Measurements from ENCODE around the gene ZNF664. TPM values are rescaled to one million over a fixed set of nuclear protein-coding genes. Genes with fewer than 3 reads are reported as not detected.

Gene ZNF664
- total and polyA plus RNA-seq, 2 of the 13 experiments (the other 11 are each of a cell fraction or from before 2014, with no cell fraction given): 43.9 to 56.5 TPM

GRCh38 chr12:124004233-124004875 is 31.3 kb downstream of the ZNF664 start (continued):
- TF ChIP-seq ZFP37 (CRISPR knock-in tag; IDR thresholded peaks at IDR 0.05; ENCODE audit: borderline replicate concordance) (no peak), ZNF430 (CRISPR knock-in tag; IDR thresholded peaks at IDR 0.05) (no peak), ZKSCAN1 (IDR thresholded peaks at IDR 0.05; ENCODE audit: low read length) (no peak), PLRG1 (conservative IDR thresholded peaks at IDR 0.05) (no peak), PPARG (CRISPR knock-in tag; conservative IDR thresholded peaks at IDR 0.05) (no peak), THAP11 (CRISPR knock-in tag; IDR thresholded peaks at IDR 0.05) (no peak)

- BruUV-seq (replicated peaks): no TSS peak
- Histone ChIP-seq H3K4me2 (ENCODE audit: low read depth, low read length) (no peak overlapping the region), H3K4me1 (ENCODE audit: insufficient read depth, low read length) (0 out of 2 replicates have a peak, but pooled peaks cover 7% of the 10 kb centered on the region), H2AFZ (ENCODE audit: low read length) (no peak overlapping the region), H3K9me3 (ENCODE audit: low read length) (no peaks in the 10 kb centered on the region), H3K36me3 (replicated peaks in 1 of 2; ENCODE audit: control insufficient read depth in 1 of 2, insufficient read depth in 2 of 2, low read length in 2 of 2) (peaks cover 8 to 80% of the 10 kb centered on the region in 2 experiments), H3K9ac (ENCODE audit: insufficient read depth, low read depth, low read length) (no peak overlapping the region), H3K4me3 (replicated peaks in 1 of 3; ENCODE audit: insufficient read depth in 1 of 3, low read depth in 2 of 3, low read length in 3 of 3) (no peak overlapping the region), H3K79me2 (ENCODE audit: insufficient read depth, low read length) (peaks cover 9% of the 10 kb centered on the region), H4K20me1 (ENCODE audit: insufficient read depth, low read length) (peaks cover 10% of the 10 kb centered on the region), H3K27ac (ENCODE audit: extremely low read length, insufficient read depth, low read length) (no peak overlapping the region), H3K27me3 (ENCODE audit: control insufficient read depth in 1 of 2, insufficient read depth in 2 of 2, low read length in 2 of 2) (no peaks in the 10 kb centered on the region)
- peak; percentile 21 for DNase-seq (ENCODE audit: low spot score)
- in situ Hi-C loops (cut with HindIII; ENCODE audit: extremely low pct_ligation_motif_present, low pct_unique_long_range_greater_than_20kb): no loop called here
- no peak for FAIRE-seq
- ChIA-PET POLR2A (no interaction called here), CTCF (ENCODE audit: low intra/inter-chr PET ratio, low total read pairs) (no interaction called here)
- intact Hi-C loops (cut with micrococcal nuclease; ENCODE audit: unreplicated experiment): no loop called here
- ATAC-seq: peak; percentile 78
- WGBS (ENCODE audit: low lambda C conversion rate): 90% methylated on average over 11 of the region's 11 CpGs
- TF ChIP-seq ZBTB33 (CRISPR knock-in tag; IDR thresholded peaks at IDR 0.05): 0 out of 2 replicates have a peak, but pooled peaks have one; percentile 10
- peak; percentile 30 for TF ChIP-seq TEAD3 (CRISPR knock-in tag; optimal IDR thresholded peaks at IDR 0.05; ENCODE audit: borderline replicate concordance)
- no peak for TF ChIP-seq DNMT1 (CRISPR knock-in tag; IDR thresholded peaks at IDR 0.05)
Measured at GRCh38 chr12:124006085-124006845, 33.2 kb downstream of the ZNF664 start.
